CD4-positive, alpha-beta T cell treated with Interleukin-17A for 4 hours (primary cell): Measurements from ENCODE around the gene GGPS1.
"Not testable (repeated sequence)": the region's sequence is repeated elsewhere in the genome, so short reads cannot be mapped to it uniquely, and the experiment has no call there.

Experiments
- DNase-seq: peaks from one replicate; pipeline ENCODE4 v3.0.0-alpha.2; 2020; ENCODE audit warnings: mixed read lengths

The GGPS1 gene

GRCh38 chr1:235307158-235308124, 20.9 kb upstream of the GGPS1 start:
- DNase-seq, result no peak

GRCh38 chr1:235309206-235309605, 19.2 kb upstream of the GGPS1 start:
- not testable (repeated sequence) for DNase-seq

- DNase-seq, result peak; percentile 21
Observed at GRCh38 chr1:235313262-235313661, 15.1 kb upstream of the GGPS1 start.

- DNase-seq, result no peak
Observed at GRCh38 chr1:235313931-235314678, 14.3 kb upstream of the GGPS1 start.

GRCh38 chr1:235315173-235315572, 13.2 kb upstream of the GGPS1 start:
- no peak for DNase-seq

DNA sequence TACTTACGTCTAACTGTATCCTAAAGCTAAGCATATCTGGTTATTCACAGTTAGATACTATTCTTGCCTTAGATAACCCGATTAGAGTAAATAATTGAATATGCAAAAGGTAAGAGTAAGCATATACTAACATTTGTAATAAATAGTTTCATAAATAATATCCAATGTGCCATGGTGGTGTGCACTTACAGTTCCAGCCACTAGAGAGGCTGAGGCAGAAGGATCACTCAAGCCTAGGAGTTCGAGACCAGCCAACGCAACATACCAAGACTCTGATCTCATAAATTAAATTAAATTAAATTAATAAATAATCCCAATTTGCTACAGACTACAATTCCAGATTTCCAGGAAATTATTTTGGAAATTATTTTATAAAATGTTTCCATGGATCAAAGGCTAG, 12.6 kb upstream of the GGPS1 start:
- no peak for DNase-seq

DNA sequence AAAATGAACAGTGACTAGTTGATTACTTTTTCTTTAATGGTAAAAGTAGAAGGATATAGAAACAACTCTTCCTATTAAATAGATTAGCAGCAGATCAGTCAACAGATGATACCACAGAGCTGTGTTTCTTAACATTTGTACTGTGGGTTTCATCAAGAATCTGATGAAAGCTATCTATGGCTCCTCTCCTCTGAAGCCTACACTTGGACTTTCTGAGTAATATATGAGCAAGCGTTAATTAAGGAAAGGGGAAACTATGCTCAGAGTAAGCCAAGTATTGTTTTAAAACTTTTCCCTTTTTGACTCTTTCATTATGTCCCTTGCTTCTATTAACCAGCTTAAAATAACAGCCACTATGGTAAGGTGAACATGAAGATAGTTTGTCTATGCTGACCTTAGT, 11.2 kb upstream of the GGPS1 start:
- no peak for DNase-seq

DNA sequence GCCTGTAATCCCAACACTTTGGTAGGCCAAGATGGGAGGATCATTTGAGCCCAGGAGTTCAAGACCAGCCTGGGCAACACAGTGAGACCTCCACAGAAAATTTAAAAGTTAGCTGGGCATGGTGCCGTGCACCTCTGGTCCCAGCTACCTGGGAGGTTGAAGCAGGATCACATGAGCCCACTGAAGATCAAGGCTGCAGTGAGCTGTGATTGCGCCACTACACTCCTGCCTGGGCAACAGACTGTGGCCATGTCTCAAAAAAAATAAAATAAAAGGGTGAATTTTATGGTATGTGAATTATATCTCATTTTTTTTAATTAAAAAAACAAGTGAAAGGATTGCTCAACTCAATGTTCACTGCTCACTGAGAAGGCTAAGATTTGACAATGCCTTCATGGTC, 9.1 kb upstream of the GGPS1 start:
- no peak for DNase-seq

DNA sequence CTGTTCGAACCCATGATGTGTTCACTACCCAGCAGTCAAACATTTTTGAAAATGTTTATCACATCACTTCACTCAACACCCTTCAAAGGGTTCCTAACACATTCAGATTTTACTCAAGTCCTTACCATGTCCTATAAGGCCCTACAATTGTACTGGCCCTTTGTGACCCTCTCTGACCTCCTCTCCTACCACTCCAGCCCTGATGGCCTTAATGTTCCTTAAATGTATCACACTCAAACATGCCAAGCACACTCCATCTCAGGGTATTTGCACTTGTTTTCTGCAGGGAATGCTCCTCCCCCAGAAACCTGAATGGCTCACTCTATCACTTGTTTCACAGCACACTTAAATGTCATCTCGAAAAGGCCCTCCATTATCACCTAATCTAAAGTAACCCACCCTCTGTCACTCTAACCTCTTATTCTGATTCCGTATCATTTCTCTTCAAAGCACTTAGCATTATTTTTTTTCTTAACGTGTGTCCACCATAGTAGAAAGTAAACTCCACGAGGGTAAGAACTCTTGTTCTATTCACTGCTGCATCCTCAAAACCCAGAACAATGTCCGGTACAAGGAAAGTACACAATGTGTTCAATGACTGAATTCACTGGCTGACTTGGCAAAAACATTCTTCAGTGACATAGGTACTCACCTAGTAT, 7.7 kb upstream of the GGPS1 start:
- DNase-seq, result no peak

- DNase-seq, result no peak
Observed at GRCh38 chr1:235324296-235324695, 4.1 kb upstream of the GGPS1 start.

DNA sequence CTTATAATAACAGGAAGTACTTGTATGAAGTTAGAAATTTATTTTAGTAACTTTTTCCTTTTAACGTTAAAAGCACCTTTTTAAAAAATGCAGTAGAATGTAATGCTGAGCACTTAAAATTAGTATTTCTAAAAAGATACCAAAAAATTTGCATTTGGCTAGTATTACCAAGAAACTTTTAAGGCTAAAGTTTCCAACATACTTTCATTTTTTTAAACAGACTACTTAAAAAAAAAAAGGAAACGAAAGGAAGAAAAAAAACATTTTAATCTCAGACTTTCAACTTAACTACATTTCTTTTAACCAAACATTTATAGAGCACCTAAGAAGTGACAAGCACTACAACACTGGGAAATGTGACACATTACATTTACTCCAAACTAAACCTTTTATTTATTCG, 3.2 kb upstream of the GGPS1 start:
- no peak for DNase-seq

DNA sequence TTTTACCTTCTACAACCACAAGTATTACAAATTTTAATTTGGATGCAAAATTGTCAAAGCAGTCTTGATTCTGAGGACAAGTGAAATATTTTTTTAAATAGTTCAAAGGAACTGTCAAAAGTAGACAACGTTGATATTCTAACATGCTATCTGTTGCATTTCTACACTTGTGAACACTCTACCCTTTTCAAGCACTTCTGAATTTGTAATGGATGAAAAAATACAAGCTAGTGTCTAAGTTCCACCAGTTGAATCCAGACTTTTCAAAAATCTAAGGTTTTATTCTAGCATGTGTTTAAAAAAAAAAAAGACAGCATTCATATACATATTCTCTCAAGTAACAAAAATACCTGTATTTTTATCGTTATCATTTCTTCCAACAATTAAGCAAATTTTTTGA, 2.5 kb upstream of the GGPS1 start:
- no peak for DNase-seq

DNA sequence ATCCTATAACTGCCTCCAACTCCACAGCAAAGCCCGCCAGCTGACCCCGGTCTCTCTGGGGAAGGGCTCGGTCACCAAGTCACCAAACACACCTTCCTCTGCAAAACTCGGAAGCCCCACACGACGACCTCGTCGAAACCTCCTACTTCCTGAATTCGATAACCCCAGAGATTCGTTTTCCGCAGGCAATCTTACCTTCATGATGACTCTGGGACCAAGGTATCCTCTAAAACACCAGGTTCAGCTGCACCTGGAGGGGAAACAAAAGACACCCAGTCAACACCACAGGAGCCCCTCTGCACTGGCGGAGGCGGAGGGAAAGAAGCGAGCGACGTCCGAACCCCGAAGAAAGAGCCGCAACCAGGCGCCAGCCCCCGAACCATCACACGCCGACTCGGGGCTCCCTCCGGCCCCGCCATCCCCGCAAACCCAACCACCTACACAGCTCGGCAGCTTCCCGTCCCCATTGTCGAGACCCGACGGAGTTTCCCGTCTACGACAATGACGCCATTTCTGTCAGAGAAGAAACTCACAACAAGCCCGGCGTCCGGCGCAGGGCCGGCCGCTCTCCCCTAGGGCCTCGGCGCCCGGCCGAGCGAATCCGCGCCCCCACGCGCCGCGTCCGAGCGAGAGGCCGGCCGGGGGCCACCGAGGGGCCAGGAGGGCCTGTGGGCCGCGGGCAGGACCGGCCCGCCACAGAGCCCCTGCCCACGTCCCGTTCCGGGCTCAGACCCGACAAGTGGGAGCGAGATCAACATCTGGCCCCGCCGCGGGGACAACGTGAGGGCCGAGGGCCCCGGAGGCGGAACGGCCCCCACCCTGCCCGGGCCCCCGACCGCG, 1.4 kb upstream of the GGPS1 start:
- DNase-seq, result peak; percentile 62

GRCh38 chr1:235327559-235328270, 655 bp upstream of the GGPS1 start, which contains the start of gene ARID4B:
ARID4B (minus strand) TSS chr1:235328179; CDS start chr1:235326919, 1,260 bp downstream.
- no peak for DNase-seq

DNA sequence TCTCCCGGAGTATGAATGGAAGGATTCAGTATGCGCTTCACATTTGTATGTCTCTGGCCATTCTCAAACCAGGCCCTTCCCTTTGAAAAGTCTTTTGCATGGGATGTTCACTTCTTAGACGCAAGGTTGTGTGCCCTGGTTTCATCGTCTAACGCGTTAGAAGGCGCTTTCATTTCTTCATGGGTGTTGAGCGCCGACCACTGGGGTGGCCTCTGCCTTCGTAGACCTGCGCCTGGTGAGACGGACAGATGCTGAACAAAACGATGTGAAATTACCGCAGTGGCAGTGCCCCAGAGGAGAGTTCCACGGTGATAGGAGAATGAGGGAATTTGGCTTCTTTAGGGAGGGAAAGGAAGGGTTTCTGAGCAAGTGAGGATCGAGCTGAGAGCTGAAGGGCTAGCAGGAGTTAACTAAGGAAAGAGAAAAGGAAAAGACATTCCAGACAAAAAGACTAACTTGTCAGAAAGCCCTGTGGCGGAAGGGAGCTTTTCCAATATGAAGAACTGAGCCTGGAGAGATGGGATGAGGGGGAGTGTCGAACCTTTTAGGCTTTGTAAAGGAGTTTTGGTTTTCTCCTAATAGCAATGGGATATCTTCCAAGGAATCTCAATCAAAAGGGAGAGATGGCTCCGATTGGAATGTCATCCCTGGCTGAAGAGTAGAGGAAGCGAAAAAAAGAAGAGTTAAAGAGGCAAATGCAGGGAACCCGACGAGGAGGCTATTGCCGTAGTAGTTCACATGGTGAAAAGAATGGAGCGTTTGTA, 951 bp downstream of the GGPS1 start:
- peak; percentile 54 for DNase-seq

DNA sequence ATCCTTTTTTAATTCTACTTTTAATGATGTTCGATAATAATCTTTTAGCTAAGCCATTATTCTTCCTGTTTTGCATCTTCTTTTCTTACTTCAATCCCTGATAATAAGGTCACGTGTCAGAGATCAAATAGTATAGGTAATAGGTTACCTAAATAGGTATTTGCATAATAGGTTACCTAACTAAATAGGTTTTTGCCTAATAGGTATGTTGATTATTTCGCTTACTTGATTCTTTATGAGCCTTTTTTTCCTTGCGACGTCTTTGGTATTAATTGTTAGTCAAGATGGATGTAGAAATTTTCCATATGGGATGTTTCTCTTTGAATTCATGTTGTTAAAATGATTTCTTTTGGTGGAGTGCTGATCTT, 2.5 kb downstream of the GGPS1 start:
- DNase-seq, result no peak

DNA sequence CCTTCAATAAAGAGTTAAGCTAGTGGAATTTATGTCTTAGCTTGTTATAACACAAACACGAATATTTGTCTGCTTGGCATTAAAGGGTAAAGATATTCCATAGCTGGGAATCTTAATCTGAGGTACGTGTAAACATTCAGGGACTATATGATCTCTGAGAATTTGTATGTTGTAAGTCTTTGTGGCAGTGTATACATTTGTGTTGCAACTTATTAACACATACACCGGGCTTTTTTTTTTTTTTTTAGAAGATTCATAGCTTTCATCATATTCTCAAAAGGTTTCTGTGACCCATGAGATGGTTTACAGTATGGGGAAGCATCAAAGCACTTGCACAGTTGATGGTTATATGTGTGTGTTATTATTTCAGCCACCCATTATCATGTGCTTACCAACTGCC, 3.0 kb downstream of the GGPS1 start:
- DNase-seq, result no peak

- DNase-seq, result peak; percentile 20
Observed at GRCh38 chr1:235336903-235337302, 8.5 kb downstream of the GGPS1 start.

- DNase-seq, result no peak
Observed at GRCh38 chr1:235339746-235340145, 11.4 kb downstream of the GGPS1 start.

GRCh38 chr1:235341334-235341733, 13.0 kb downstream of the GGPS1 start:
- DNase-seq, result no peak

GRCh38 chr1:235342039-235342438, 13.7 kb downstream of the GGPS1 start:
- no peak for DNase-seq
